Astrocyte (in vitro differentiated cells and primary cell): ENCODE data around the gene PADI3. TPM values are rescaled to one million over a fixed set of nuclear protein-coding genes. Genes with fewer than 3 reads are reported as not detected.

Experiments used
- DNase-seq: peaks from one replicate; pipeline ENCODE4 v3.0.0-alpha.2; 2010; ENCODE audit warnings: low read depth
- FAIRE-seq: peaks from 2 replicates; lab custom pipeline; 2011; peaks lifted over from hg19 to GRCh38; lab: Jason Lieb, UNC
- H2AFZ ChIP-seq: 2 replicates; pipeline ENCODE4 v1.6.0; 2012; ENCODE audit warnings: low read depth, low read length, inconsistent platforms
- H3K27ac ChIP-seq: 2 replicates; pipeline ENCODE4 v1.5.1; 2011; ENCODE audit warnings: low read depth, low read length, inconsistent platforms
- H3K27me3 ChIP-seq: 2 replicates; pipeline ENCODE4 v1.6.0; 2011; ENCODE audit warnings: low read length, inconsistent platforms; ENCODE audit not compliant: insufficient read depth
- H3K36me3 ChIP-seq: 2 replicates; pipeline ENCODE4 v1.5.1; 2011; ENCODE audit warnings: low read length, inconsistent platforms; ENCODE audit not compliant: insufficient read depth
- H3K4me1 ChIP-seq: 2 replicates; pipeline ENCODE4 v1.5.1; 2011; ENCODE audit warnings: low read length, inconsistent platforms; ENCODE audit not compliant: insufficient read depth
- H3K4me2 ChIP-seq: 2 replicates; pipeline ENCODE4 v1.6.0; 2012; ENCODE audit warnings: low read length, inconsistent platforms
- H3K4me3 ChIP-seq: 2 replicates; pipeline ENCODE4 v1.5.1; 2011; ENCODE audit warnings: low read depth, mild to moderate bottlenecking, low read length, inconsistent platforms; ENCODE audit not compliant: insufficient read depth
- H3K79me2 ChIP-seq: 2 replicates; pipeline ENCODE4 v1.6.0; 2012; ENCODE audit warnings: mild to moderate bottlenecking, low read length, inconsistent platforms; ENCODE audit not compliant: insufficient read depth
- H3K9ac ChIP-seq: 2 replicates; pipeline ENCODE4 v1.6.0; 2012; ENCODE audit warnings: mild to moderate bottlenecking, low read length, inconsistent platforms
- H3K9me3 ChIP-seq: 2 replicates; pipeline ENCODE4 v1.5.1; 2012; ENCODE audit warnings: low read depth, mild to moderate bottlenecking, low read length, inconsistent platforms; ENCODE audit not compliant: insufficient read depth
- H4K20me1 ChIP-seq: 2 replicates; pipeline ENCODE4 v1.6.0; 2012; ENCODE audit warnings: low read length, inconsistent platforms; ENCODE audit not compliant: insufficient read depth
- H3K27ac Mint-ChIP-seq: one replicate; pipeline ENCODE4 v1.8.0; 2021; ENCODE audit warnings: mild to moderate bottlenecking, mixed read lengths; ENCODE audit not compliant: unreplicated experiment
- H3K27me3 Mint-ChIP-seq: one replicate; pipeline ENCODE4 v1.8.0; 2021; ENCODE audit warnings: low read depth, mixed read lengths; ENCODE audit not compliant: unreplicated experiment
- H3K36me3 Mint-ChIP-seq: one replicate; pipeline ENCODE4 v1.8.0; 2021; ENCODE audit warnings: low read depth, mixed read lengths; ENCODE audit not compliant: unreplicated experiment
- H3K4me1 Mint-ChIP-seq: one replicate; pipeline ENCODE4 v1.8.0; 2021; ENCODE audit warnings: low read depth, mixed read lengths; ENCODE audit not compliant: unreplicated experiment
- H3K4me3 Mint-ChIP-seq: one replicate; pipeline ENCODE4 v1.8.0; 2021; ENCODE audit warnings: mild to moderate bottlenecking, moderate library complexity, mixed read lengths; ENCODE audit not compliant: unreplicated experiment
- H3K9me3 Mint-ChIP-seq: one replicate; pipeline ENCODE4 v1.8.0; 2021; ENCODE audit warnings: mild to moderate bottlenecking, mixed read lengths; ENCODE audit not compliant: unreplicated experiment
- CTCF ChIP-seq: IDR thresholded peaks from 2 replicates; pipeline ENCODE4 v1.5.1; 2011; ENCODE audit warnings: low read depth, mild to moderate bottlenecking, inconsistent platforms, low read length, moderate library complexity; ENCODE audit not compliant: insufficient read depth
- EZH2 ChIP-seq: IDR thresholded peaks from 2 replicates; pipeline ENCODE4 v1.6.1; 2012; ENCODE audit warnings: mild to moderate bottlenecking, low read length, inconsistent platforms; ENCODE audit not compliant: insufficient read depth
- total RNA-seq: library from RNA; stranded (reverse); gene quantifications from 2 replicates; pipeline ENCODE4 v1.2.1, GENCODE V29; 2021

PADI3 gene
- total RNA-seq, 1 donor from 2014 or later, result 0.09 TPM

GRCh38 chr1:17210176-17210575 is 38.7 kb upstream of the PADI3 start:
- no peak for FAIRE-seq
- no peaks in the 10 kb centered on the region for H3K9me3 Mint-ChIP-seq
- Histone ChIP-seq H3K4me2 (no peak overlapping the region), H3K27ac (no peak overlapping the region), H3K9ac (no peak overlapping the region), H2AFZ (peak overlapping the region; percentile 15), H4K20me1 (no peaks in the 10 kb centered on the region), H3K27me3 (no peaks in the 10 kb centered on the region), H3K36me3 (no peaks in the 10 kb centered on the region), H3K9me3 (no peaks in the 10 kb centered on the region), H3K4me1 (peaks cover 38% of the 10 kb centered on the region), H3K79me2 (no peaks in the 10 kb centered on the region), H3K4me3 (no peak overlapping the region)
- H3K4me3 Mint-ChIP-seq, result no peak overlapping the region
- DNase-seq, result no peak
- peaks cover 12% of the 10 kb centered on the region for H3K27me3 Mint-ChIP-seq
- H3K4me1 Mint-ChIP-seq, result peaks cover 31% of the 10 kb centered on the region
- H3K36me3 Mint-ChIP-seq, result peaks cover 2% of the 10 kb centered on the region
- TF ChIP-seq EZH2, result no peak
- TF ChIP-seq CTCF, result no peak
- no peak overlapping the region for H3K27ac Mint-ChIP-seq

- H3K79me2 ChIP-seq, result no peaks in the 10 kb centered on the region
- DNase-seq (no peak), FAIRE-seq (no peak)
- Mint-ChIP-seq H3K4me3 (no peak overlapping the region), H3K27me3 (peaks cover 19% of the 10 kb centered on the region), H3K27ac (no peak overlapping the region), H3K4me1 (peaks cover 34% of the 10 kb centered on the region), H3K36me3 (peaks cover 2% of the 10 kb centered on the region), H3K9me3 (peaks cover 4% of the 10 kb centered on the region)
- no peak overlapping the region for H3K4me2 ChIP-seq
- H3K36me3 ChIP-seq, result no peaks in the 10 kb centered on the region
- H3K4me1 ChIP-seq, result peaks cover 38% of the 10 kb centered on the region
- H3K27me3 ChIP-seq, result no peaks in the 10 kb centered on the region
- no peak overlapping the region for H3K27ac ChIP-seq
- TF ChIP-seq EZH2, result no peak
- no peak for TF ChIP-seq CTCF
- no peaks in the 10 kb centered on the region for H3K9me3 ChIP-seq
- H2AFZ ChIP-seq, result no peak overlapping the region
- H3K9ac ChIP-seq, result no peak overlapping the region
- H4K20me1 ChIP-seq, result no peaks in the 10 kb centered on the region
- no peak overlapping the region for H3K4me3 ChIP-seq
Measured at GRCh38 chr1:17211377-17211776, 37.5 kb upstream of the PADI3 start.

GRCh38 chr1:17212009-17212408 is 36.9 kb upstream of the PADI3 start:
- Mint-ChIP-seq H3K27ac (no peak overlapping the region), H3K36me3 (peaks cover 2% of the 10 kb centered on the region), H3K4me3 (no peak overlapping the region), H3K4me1 (peaks cover 34% of the 10 kb centered on the region), H3K27me3 (peaks cover 20% of the 10 kb centered on the region), H3K9me3 (peaks cover 4% of the 10 kb centered on the region)
- Histone ChIP-seq H3K4me3 (no peak overlapping the region), H3K27me3 (no peaks in the 10 kb centered on the region), H4K20me1 (no peaks in the 10 kb centered on the region), H3K27ac (no peak overlapping the region), H2AFZ (no peak overlapping the region), H3K9ac (no peak overlapping the region), H3K36me3 (no peaks in the 10 kb centered on the region), H3K9me3 (no peaks in the 10 kb centered on the region), H3K4me2 (no peak overlapping the region), H3K4me1 (peaks cover 38% of the 10 kb centered on the region), H3K79me2 (no peaks in the 10 kb centered on the region)
- FAIRE-seq, result no peak
- no peak for DNase-seq
- TF ChIP-seq CTCF (no peak), EZH2 (no peak)
